Activated CD4-positive, alpha-beta T cell treated with anti-CD3 and anti-CD28 coated beads, Interleukin-2, amount 50 U/mL, for 24 hours (primary cell): ENCODE measurements around the gene NUMA1.

ENCODE experiments used
- DNase-seq, 2 donors: peaks; one replicate each; pipeline ENCODE4 v3.0.0-alpha.2; 2020; ENCODE audit warnings: low read depth in 1 of 2, low spot score in 1 of 2

Gene NUMA1

DNA sequence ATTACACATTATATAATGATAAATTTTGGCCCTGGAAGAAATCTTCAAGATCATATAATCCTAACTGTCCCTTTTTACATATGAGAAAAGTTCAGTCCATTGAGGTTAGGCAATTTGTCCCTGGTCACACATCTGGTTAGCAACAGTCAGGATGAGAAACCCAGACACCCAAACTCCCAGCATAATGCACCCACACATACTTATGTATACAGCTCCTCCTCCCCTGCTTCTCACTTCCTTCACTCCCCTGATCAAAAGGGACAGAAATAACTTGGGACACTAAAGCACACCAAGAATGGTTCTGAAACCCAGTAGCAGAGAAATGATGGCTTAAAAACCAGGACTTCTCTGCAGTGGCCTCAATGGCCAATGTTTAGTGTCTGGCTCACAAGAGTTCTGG, 11.1 kb downstream of the NUMA1 start:
- no peak for DNase-seq

DNA sequence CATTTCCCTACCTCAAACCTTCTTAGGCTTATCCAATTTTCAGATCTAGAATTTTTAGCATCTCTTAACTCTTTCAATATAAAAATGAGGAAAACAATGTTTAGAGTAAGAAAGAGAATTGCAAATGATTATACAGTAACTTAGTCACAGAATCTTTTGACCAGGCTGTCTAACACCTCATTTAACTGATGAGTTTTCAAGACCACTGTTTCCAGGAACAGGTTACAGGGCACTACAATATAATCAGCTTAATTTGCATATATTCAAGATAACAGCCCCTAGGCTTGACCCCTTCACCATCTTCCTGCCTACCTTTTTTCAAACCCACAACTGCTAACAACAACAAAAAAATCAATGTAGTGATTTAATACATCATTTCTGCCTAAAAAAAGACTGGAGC, 12.7 kb downstream of the NUMA1 start:
- no peak for DNase-seq

DNA sequence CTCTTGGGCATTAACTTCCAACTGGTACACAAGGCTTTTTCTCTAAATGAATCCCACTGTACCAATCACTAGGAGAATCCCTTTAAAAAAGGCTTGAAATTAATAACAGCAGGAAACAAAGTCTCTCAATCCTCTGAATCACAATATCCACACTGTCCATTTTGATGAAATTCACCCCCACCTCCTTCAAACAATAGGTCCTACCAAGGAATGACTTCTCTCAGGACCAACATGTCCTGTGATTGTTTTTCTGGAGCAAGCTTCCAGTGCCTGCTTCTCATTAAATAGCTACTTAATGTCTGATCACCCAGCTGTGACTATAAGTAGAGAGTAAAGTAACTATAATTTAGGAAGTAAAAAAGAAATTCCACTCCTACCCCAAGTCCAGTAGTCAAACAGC, 13.1 kb downstream of the NUMA1 start:
- no peak for DNase-seq

DNA sequence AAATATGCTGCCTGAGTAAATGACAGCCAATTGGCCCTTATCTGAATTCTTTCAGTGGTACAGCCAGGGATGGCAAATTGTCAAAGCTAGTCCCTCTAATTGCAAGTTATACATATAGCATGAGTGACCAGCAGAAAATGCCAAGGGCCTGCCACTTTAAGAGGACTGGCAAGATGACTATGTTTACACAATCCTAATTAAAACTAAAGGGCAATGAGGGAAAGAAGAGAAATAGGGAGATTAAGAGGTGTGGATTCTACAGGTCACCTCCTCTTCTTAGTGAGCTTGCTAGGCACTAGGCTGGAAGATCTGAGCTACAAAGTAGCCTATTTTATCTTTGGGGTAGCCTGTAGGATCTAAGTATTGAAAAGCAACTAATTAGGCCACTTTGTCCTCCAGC, 13.5 kb downstream of the NUMA1 start:
- no peak for DNase-seq

DNA sequence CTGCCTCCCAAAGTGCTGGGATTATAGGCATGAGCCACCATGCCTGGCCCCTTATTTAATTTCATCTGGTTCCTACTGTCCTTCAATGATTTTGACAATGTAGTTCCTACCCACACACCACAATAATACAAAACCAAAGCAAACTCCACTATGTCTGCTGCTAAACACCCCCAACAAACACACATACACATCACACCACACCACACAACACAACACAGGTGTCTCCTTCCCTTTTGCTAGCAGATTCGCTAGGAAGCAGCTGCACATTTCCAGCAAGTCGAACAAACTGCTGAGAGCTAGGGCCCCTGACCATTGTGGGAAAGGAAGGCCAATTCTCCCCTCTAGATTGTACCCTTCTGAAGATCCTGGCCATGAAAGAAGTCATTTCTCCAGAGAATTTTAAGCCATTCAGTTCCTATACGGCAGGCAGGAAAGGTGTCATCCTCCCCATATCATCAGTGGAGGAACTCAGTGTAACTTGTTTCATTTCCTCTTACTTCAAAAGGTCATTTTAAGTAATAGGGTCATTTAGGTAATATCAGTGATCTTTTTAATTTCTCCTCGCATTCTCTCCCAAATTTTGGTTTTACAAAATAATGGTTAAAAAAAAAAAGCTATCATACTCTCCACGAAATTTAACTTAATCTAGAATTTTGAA, 18.5 kb downstream of the NUMA1 start:
- DNase-seq: no peak

DNA sequence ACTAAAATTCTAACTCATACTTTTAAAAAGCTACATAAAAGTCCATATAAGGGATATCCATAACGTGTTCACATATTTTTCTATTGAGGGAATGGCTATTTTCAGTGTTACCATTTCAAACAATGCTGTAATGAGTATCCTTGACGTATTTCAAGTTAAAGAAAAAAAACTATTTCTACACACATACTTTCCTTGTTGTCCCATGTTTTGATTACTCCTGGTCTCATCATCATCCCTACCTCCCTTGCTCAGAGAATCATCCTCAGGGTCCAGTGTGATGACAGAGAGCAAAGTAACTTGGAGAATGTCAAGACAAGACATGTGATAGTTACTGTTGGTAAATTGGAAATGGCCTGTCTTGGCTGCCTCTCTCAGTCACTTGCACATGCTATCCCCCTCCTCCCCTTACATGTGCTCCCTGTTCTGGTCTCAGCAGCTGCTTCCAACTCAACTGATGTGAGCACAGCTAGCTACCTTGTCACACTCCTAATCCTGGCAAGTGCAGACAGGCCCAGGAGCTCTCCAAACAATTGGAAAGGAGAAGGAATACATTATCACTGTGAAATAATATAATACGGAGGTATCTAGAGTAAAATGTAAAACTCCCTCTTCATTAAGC, 21.8 kb downstream of the NUMA1 start:
- DNase-seq: no peak

DNA sequence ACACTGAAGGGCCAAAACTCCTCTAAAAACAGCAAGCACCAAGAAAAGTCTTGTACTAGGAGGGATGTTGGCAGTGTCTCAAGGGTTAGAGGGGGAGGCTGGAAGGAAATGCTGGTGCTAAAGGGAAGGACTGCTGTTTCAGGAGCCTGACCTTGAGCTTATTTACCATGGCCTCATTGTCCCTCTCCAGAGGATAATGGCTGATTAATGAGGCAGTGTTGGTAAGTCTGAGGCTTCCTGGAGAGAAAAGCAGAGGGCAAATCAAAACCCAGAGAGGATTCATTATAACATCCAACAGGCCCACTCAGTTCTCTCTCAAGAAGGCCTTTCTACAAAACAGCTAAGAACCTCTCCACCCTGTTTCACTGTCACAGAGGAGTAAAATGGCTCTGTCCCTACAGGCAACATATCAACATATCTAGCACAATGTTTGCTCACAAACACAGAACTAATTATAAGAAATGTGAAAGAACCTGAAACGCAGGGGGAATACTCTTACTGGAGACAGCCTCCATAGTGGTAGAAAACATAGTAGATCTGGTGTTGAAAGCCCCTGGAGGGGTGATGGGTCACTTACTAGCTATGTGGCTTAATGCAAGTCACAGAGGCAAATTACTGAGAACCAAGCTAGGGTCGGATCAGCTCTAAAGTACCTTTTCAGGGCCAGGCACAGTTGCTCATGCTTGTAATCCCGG, 31.4 kb downstream of the NUMA1 start:
- DNase-seq: no peak

DNA sequence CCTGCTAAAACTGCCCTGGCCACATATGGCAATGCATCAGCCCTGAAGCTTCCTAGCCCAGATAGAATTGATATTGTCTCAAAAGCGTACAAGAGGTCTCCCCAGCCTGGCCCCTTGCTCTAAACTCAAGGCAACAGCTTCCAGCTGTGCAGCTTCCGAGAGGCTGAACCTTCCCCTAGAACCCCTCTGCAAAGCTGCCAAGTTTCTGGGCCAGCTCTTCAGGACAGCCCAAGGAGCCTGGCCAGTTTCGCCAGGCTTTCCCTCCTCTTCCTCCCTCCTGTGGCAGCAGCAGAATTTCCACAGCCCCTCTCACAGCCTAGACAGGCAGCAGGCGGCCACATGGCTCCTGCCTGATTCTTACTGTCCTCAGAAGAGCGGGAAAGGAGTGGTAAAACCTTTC, 34.5 kb downstream of the NUMA1 start:
- DNase-seq: no peak

DNA sequence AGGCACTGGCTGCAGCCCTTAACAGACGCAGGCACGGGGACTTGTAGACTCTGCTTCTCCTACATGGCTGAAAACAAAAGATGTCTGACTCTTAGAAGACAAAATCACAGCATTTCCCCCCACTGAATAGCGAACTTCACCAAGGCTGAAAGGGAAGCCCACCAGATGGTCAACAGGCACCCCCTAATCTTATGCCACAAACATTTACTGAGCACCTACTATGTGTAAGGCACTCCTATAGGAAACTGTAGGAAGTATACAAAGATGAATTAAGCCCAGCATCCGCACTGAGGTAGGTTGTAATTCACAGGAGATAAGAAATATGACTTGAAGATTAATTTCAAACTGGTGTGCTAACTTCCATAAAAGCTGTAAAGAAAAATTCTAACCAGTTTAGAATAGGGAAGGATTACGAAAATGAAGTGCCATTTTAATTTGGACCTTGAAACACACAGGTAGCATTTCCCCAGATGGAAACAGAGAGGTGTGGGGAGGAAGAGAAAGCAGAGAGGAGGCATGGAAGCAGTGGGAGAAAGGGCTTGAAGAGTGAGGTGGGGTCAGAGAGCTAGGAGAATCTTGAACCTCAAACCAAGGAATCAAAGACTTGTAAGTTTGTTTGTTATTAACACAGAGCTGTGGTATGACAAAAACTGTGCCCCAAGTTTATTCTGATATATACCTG, 38.1 kb downstream of the NUMA1 start:
- DNase-seq: no peak

DNA sequence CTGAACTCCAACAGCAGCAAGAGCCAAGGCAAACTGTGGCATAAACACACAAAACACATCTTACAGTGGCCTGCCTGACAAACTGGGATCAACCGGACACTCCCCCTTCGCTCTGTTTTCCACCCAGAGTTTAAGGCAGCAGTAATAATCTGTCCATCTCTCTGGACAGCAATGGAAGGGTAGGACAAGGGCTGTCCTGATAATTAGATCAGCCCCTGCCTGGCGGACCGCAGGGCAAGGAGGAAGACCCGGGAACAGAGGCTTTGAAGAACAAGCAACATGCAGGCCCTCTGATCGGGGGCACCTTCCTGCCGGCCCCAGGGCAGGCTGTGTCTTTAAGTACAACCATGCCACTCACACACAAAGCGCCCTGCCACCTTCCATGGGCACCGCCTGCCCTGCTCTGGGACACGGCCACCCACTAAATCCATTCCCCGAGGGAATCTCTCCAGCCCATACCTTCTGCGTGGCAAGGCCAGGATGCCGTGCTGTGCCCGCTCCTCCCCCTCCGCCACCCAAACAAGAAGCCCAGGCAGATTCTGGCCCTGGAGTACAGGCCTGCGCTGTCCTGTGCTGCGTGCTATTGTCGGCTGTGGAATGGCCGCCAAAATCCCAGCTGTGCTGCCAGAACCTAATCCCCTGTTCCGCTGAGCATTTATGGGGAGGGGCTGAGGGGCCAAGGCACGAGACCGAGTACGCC, 38.8 kb downstream of the NUMA1 start:
- DNase-seq: peak; percentile 4 to 14

DNA sequence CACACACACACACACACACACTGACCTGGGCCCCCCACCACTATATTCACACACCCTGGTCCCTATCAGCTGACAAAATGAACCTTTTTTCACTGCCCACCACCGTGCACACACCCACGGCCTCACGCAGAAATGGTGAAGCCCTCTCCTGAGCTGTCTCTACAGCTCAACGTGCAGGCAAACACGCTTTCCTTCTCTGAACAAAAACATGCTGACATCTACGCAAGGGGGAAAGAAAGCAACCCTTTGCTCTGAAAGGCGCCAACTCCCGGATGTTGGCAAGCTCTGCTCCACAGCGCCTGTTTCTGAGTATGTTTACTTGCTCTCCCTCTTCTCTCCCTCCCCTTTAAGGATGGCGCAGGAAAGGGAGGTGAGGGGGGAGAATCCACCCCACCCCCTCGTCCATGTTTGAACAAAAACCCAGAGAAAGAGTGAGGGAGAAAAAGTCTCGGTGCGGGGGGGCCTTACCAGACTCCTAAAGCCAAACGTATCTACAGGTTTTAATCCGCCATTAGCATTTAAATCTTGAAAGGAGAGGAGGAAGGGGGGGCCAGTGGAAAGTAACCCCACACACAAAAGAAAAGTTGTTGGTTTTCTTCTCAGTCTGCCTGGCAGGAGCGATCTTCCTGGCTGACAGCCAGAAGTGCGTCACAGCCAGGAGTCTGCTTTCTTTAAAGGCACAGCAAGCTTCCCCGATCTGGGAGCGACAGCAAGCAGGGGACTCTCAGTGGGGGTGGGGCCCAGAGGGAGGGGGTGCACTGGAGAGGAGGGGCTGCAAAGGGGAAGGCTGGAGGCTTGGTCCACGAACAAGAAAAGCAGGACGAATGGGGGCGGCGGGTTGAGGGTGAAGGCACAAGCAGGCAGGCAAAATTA, 39.6 kb downstream of the NUMA1 start:
- DNase-seq: peak; percentile 55 to 68

DNA sequence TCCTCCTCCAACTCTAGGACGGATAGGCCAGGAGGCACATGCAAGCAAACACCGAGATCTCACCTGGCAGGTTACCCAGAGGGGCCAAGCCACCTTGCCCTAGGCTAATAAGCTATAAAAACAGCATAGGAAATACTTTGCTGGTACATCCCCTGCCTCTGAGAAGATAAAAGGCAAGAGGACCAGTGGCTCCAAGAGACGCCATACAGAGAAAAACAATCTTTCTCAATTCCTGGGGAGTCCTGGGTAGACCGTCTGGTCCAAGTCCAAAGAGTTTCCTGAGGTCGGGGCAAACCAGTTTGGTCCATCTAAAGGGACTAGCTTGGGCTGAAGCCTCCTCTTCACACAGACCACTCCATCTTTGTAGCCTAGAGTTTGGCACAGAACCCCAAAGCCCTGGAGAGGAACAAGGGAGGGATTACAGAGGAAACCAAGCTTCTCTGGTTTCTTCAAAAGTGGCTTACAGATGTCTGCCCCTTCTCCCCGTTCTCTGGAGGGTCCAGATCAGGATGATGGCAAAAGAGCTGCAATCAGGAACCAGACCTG, 40.4 kb downstream of the NUMA1 start:
- DNase-seq: no peak

DNA sequence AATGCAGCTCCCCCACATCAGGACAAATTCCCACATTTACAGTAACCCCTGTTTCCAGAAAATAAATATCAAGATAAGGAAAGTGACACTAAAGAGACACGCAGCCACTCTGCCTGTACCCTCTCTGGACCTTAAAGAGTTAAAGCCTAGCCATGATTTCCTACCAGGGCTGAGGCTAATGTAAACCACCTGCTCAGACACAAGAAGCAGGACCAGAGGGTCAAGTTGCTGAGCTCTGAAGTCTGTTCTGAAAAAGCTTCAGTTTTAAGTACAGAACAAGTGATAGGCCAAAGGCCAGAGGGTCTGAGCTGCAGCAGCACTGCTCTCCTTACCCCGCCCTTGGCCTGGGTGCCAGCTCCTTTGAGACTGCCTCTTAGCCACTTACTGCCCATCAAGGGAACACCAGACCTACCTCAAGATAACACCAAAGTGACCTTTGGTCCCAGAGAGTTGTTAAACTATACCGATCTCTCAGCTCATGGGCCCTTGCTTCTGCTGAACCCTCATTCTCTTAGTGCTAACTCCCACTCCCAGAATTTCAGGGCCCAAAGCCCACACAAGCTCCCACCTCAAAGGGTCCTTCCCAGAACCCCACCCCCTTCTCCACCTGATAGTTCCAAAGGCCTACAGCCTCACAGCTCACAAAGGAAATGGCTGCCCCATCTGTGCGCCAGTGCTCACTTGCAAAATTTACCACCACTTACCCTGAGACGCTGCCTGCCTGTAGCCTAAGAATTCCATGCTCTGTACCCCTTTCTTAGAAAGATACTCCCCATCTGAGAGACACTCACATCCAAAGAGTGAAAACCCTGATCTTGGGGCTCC, 41.1 kb downstream of the NUMA1 start:
- no peak for DNase-seq

DNA sequence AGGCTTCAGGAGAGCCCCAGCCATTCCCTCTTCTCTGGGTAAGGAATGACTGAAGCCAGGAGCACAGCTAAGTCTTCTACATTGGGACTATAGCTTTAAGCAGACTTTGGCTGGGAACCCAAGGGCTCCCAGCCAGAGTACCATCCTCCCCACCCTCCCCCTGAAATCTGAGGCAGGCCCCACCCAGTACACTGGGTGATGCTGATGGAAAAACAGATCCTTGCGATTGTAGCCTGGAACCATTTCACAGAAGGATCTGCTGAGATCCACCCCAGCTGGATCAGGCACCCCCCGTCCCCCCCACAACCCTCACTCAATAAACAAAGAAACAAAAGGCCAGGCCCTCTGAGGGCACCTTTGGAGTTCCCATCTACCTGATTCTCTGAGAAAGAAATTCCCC, 41.9 kb downstream of the NUMA1 start:
- no peak for DNase-seq

DNA sequence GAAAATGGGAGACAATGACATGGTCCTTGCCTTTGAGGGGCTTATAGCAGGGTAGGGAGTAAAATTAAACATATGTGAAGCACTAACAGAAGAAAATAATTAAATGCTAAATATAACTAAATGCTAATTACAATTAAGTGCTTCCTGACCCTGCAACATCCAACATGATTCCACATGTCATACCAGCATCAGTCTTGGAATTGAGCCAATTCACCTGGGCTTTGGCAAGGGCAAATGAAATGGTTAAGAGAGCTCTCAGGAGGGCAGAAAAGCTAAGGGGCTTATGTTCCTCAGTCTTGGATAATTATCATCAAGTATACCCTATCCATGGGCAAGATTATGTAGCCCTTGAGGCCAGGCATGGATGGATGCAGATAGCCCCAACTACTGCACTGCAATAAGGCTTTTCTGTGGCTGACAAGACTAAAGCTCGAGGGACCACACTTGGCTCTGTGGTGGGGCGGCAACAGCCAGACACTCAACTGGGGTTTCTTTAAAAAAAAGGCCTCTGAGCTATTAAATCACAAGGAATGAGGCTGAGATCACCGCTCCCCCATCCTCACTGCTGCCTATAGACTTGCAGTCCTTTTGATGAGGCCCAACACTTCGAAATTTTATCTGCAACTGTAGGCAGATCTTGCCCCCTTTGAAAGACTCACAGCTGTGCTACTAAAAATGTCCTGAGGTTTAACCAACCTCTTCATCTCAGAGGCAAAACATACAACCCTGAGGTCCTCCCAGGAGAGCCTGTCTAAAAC, 42.6 kb downstream of the NUMA1 start:
- no peak for DNase-seq

DNA sequence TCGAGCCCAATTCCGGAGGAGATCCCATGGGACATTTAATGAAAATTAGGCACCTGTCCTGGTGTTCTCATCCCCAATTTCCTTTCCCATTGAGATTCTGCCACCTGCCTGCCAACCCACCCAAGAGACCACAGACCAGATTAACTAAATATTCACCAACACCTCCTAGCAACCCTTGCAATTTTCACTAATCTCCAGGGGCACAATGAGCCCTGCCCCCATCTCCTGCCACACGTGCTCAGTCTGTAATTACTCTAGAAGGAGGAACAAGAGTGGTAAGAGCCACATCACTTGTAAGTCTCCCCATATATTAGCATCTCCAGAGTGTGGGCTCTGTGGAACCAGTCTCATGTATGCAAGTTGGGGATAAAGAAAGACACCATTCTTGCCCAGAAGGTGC, 43.7 kb downstream of the NUMA1 start:
- DNase-seq: no peak

DNA sequence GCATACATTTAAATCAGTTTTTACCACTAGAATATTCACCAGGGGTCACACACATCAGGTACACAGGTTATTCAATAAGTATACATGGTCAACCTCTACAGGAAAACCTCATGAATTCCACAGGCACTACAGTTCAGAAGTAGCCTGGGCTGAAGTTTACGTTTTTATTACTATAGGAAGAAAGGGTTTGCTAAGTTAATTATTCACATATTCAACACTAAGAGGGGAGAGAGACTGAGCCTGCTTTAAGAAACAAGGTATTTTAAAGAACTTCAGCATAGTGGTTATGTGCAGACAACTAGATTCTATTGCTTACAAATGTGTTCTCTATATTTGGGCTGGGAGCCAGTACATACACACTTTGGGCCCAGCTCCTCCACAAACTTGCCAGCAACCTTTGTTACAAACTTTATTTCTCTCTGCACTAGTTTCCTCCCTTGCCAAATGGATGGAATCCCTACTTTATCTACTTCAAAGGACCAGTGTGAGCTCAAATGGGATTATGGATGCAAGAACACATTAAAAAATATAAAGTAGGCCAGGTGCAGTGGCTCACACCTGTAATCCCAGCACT, 49.8 kb downstream of the NUMA1 start:
- no peak for DNase-seq

DNA sequence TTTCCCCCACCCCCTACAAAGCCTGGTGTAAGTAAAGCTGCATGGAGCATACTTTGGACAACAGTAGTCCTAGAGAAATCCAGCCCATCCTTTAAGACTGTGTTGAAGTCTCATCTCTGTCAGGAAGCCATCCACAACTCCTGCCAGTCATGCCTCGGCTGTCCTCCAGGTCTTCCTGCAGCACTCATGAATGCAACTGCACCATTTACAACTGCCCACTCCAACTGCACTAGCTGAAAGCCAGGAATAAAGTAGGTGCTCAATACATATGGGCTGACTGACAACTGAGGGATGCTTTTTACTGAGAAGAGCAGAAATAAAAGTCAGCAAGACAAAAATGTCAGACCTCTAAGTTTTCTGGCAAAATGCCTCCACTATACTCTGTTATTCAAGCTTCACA, 54.3 kb downstream of the NUMA1 start:
- no peak for DNase-seq
